Measurements from ENCODE around the gene TMEM185B.

DNA sequence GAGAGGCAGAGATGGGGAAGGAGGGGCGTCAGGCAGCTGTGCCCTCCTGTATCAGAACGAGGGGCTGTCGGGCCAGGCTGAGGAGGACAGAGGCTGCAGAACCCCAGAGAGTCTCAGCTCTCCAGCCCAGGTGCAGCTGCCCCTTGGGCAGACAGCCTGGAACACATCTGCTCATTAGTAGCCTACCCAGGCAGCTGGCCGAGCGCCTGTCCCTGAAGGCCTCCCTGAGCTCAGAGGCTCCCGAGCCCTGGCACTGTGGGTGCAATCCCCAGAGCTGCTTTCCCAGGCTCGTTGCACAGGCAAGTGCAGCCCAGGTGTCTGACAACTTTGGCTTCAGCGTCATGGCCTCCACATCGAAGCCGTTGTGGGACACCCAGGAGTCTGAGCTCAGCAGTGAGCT lies 13.1 kb upstream of the TMEM185B start:
- TF ChIP-seq POLR2A (IDR thresholded peaks at IDR 0.05; ENCODE audit: low read depth, low read length): no peak
- no peak for TF ChIP-seq FOS (IDR thresholded peaks at IDR 0.05; ENCODE audit: low read depth, low read length)
- no peak for TF ChIP-seq CEBPB (IDR thresholded peaks at IDR 0.05; ENCODE audit: low read depth, low read length)
- TF ChIP-seq, protein P1, sequence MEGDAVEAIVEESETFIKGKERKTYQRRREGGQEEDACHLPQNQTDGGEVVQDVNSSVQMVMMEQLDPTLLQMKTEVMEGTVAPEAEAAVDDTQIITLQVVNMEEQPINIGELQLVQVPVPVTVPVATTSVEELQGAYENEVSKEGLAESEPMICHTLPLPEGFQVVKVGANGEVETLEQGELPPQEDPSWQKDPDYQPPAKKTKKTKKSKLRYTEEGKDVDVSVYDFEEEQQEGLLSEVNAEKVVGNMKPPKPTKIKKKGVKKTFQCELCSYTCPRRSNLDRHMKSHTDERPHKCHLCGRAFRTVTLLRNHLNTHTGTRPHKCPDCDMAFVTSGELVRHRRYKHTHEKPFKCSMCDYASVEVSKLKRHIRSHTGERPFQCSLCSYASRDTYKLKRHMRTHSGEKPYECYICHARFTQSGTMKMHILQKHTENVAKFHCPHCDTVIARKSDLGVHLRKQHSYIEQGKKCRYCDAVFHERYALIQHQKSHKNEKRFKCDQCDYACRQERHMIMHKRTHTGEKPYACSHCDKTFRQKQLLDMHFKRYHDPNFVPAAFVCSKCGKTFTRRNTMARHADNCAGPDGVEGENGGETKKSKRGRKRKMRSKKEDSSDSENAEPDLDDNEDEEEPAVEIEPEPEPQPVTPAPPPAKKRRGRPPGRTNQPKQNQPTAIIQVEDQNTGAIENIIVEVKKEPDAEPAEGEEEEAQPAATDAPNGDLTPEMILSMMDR (conservative IDR thresholded peaks at IDR 0.05; ENCODE audit: low read depth, low read length): no peak
- no peak for TF ChIP-seq RFX5 (IDR thresholded peaks at IDR 0.05; ENCODE audit: low read depth, low read length)
- no peak for TF ChIP-seq MAFK (IDR thresholded peaks at IDR 0.05; ENCODE audit: low read depth, low read length)
- TF ChIP-seq MXI1 (IDR thresholded peaks at IDR 0.05; ENCODE audit: borderline replicate concordance, low read depth, low read length): no peak

Data from IMR-90 (cell line).